Spleen (tissue), 11 donors: ENCODE results near the gene GIT1. TPM values are rescaled to one million over a fixed set of nuclear protein-coding genes. Genes with fewer than 3 reads are reported as not detected.
A peak's percentile ranks its signal among the peaks of the same experiment; 100 is the strongest.

Experiments
- DNase-seq: peaks from one replicate; pipeline ENCODE4 v3.0.0-alpha.2; 2020
- H3K27ac ChIP-seq, 8 donors: fragments of 200-600 bp; sonication (generic) in 7 of 8; 1 replicate in 4 of 8; 2 replicates in 4 of 8; pipeline versions ENCODE4 v1.5.0 to v1.8.0; 2016 to 2021; ENCODE audit warnings: inconsistent platforms in 4 of 8, mild to moderate bottlenecking in 4 of 8, moderate library complexity in 1 of 8
- H3K27me3 ChIP-seq, 7 donors: fragments of 200-600 bp; sonication (generic) in 6 of 7; replicated peaks in 1 of 7; 1 replicate in 4 of 7; 2 replicates in 3 of 7; pipeline versions ENCODE4 v1.5.0 to v1.8.0; 2016 to 2021; ENCODE audit warnings: inconsistent platforms in 3 of 7, mild to moderate bottlenecking in 1 of 7
- H3K36me3 ChIP-seq, 6 donors: fragments of 200-600 bp; sonication (generic) in 5 of 6; 1 replicate in 4 of 6; 2 replicates in 2 of 6; pipeline versions ENCODE4 v1.5.0 to v1.8.0; 2016 to 2021; ENCODE audit warnings: inconsistent platforms in 2 of 6
- H3K4me1 ChIP-seq, 6 donors: fragments of 200-600 bp; sonication (generic) in 5 of 6; 1 replicate in 3 of 6; 2 replicates in 3 of 6; pipeline versions ENCODE4 v1.5.0 to v1.8.0; 2016 to 2021; ENCODE audit warnings: inconsistent platforms in 3 of 6
- H3K4me3 ChIP-seq, 8 donors: fragments of 200-600 bp; sonication (generic) in 7 of 8; 1 replicate in 4 of 8; 2 replicates in 4 of 8; pipeline versions ENCODE4 v1.5.0 to v1.8.0; 2016 to 2021; ENCODE audit warnings: inconsistent platforms in 4 of 8, mild to moderate bottlenecking in 4 of 8, moderate library complexity in 2 of 8
- H3K9me3 ChIP-seq, 8 donors: fragments of 200-600 bp; sonication (generic) in 7 of 8; 1 replicate in 4 of 8; 2 replicates in 4 of 8; pipeline versions ENCODE4 v1.5.0 to v1.8.0; 2016 to 2021; ENCODE audit warnings: inconsistent platforms in 4 of 8
- POLR2A ChIP-seq, 3 donors: fragments of 450-650 bp; IDR thresholded peaks; one replicate each; pipeline ENCODE4 v1.5.1; 2017; ENCODE audit warnings: antibody characterized with exemption in 3 of 3, mild to moderate bottlenecking in 1 of 3
- POLR2AphosphoS5 ChIP-seq, 3 donors: sonication (generic); formaldehyde crosslinking; IDR thresholded peaks; one replicate each; pipeline ENCODE4 v1.5.1; 2017; ENCODE audit warnings: antibody characterized with exemption in 3 of 3
- WGBS, 5 donors: extraction: QIAGEN DNeasy Blood & Tissue Kit in 3 of 5; methylation state at CpG; one replicate each; pipeline versions ENCODE4 v1.1.5 to v1.1.7; 2013 to 2018; 5-methylcytosine and 5-hydroxymethylcytosine counted together
- intact Hi-C: fragments of 100-400 bp; cut with DNase I; formaldehyde crosslinking; loops from one replicate; pipeline ENCODE4 v1.15.0; 2023; ENCODE audit warnings: low total_unique reads
- polyA plus RNA-seq, 3 donors: library from polyadenylated mRNA; stranded (reverse); fragments of 200-250 nt; gene quantifications; one replicate each; pipeline ENCODE4 v1.2.1, GENCODE V29; 2013
- total RNA-seq, 7 donors: library from RNA; depleted of rRNA in 3 of 7; stranded (reverse); fragments of >200 nt in 3 of 7; fragmentation: NEBNext Ultra II Directional in 4 of 7; extraction: Animal tissue kit (Norgen Biotek cat#: 25700) in 4 of 7; gene quantifications; one replicate each; pipeline versions ENCODE4 v1.1.0 to v1.2.1, GENCODE V29; 2016 to 2021
- TF ChIP-seq, protein P1 (sequence below), 11 experiments: fragments of 200-600 bp in 7 of 11; fragments of 450-650 bp in 4 of 11; sonication (generic) in 4 of 11; IDR thresholded peaks in 8 of 11; conservative IDR thresholded peaks in 3 of 11; 1 replicate in 7 of 11; 2 replicates in 4 of 11; pipeline versions ENCODE4 v1.4.0 to v1.8.0; 2016 to 2021; ENCODE audit warnings: antibody characterized with exemption in 11 of 11, inconsistent platforms in 4 of 11, mild to moderate bottlenecking in 1 of 11
- donor health status: healthy with polysubstance abuse.
- donor health status: DM: no; HTN: no; CAD: no; lungs with moderate emphysema.
- donor health status: DM: no; HTN: no; CAD: no.
- donor health status: Bipolar disorder and iron deficiency.
- donor health status: healthy.
- donor health status: DM: no; HTN: no; CAD: no.
- donor health status: DM: yes; HTN: yes; CAD: no.

The GIT1 gene
- total and polyA plus RNA-seq, 10 donors = 20.4 to 64.7 (median 46.0) TPM

DNA sequence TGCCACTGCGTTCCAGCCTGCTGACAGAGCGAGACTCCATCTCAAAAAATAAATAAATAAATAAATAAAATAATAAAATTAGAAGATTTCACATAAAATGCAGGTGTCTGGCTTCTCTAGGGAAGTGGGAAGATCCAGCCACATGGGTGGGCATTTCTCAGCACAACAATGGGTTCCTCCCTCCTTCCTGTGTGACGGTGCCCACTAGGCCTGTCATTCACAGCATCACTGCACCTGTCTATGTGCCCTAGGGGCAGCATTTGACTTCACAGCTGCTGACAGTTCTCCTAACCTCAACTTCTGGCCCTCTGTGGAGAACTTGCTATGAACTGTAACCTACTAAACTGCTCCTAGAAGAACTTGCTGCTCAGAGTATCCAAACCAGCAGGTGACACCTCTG, 25.6 kb downstream of the GIT1 start:
- TF ChIP-seq POLR2AphosphoS5 (IDR thresholded peaks at IDR 0.05) (peak in 1 of 3 donors; percentile 82), POLR2A (IDR thresholded peaks at IDR 0.05) (no peak)
- TF ChIP-seq, protein P1, sequence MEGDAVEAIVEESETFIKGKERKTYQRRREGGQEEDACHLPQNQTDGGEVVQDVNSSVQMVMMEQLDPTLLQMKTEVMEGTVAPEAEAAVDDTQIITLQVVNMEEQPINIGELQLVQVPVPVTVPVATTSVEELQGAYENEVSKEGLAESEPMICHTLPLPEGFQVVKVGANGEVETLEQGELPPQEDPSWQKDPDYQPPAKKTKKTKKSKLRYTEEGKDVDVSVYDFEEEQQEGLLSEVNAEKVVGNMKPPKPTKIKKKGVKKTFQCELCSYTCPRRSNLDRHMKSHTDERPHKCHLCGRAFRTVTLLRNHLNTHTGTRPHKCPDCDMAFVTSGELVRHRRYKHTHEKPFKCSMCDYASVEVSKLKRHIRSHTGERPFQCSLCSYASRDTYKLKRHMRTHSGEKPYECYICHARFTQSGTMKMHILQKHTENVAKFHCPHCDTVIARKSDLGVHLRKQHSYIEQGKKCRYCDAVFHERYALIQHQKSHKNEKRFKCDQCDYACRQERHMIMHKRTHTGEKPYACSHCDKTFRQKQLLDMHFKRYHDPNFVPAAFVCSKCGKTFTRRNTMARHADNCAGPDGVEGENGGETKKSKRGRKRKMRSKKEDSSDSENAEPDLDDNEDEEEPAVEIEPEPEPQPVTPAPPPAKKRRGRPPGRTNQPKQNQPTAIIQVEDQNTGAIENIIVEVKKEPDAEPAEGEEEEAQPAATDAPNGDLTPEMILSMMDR (IDR thresholded peaks at IDR 0.05 in 8 of 11, conservative IDR thresholded peaks at IDR 0.05 in 3 of 11) = peak in 3 of 11 experiments; percentile 19 to 28 (median 20)
- intact Hi-C loops = no loop called here
- peak; percentile 76 for DNase-seq
- Histone ChIP-seq H3K27ac (peak overlapping the region in 4 of 8 donors; percentile 23 to 91 (median 79)), H3K27me3 (peaks cover 0 to 3% (median 0%) of the 10 kb centered on the region in 7 donors), H3K4me1 (peaks cover 34 to 95% (median 85%) of the 10 kb centered on the region in 6 donors), H3K9me3 (no peaks in the 10 kb centered on the region), H3K36me3 (peaks cover 0 to 13% (median 0%) of the 10 kb centered on the region in 6 donors), H3K4me3 (no peak overlapping the region)
- 77 to 89% (median 87%) methylated on average over 3 of the region's 3 CpGs for WGBS, 5 donors

DNA sequence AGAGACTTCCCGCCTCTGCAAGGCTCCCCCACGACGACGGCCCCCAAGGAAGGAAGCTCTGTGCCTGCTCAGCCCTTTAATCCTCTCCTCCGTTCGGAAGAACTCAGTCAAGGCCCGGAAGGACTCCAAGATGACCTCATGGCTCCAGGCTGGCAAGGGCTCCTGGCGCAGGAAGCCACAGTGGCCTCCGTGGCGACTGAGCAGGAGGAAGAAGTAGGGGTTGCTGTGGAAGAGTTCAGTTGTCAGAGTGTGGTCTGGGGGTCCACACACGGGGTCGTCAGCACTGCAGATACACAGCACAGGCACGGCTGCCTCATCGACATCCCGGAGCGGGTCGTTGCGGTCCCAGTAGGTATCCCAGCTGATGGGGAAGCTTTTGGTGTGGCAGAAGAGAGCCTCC, 26.8 kb downstream of the GIT1 start:
- peaks cover 0 to 3% (median 0%) of the 10 kb centered on the region in 7 donors for H3K27me3 ChIP-seq
- no peak overlapping the region for H3K4me3 ChIP-seq
- no peaks in the 10 kb centered on the region for H3K9me3 ChIP-seq
- peaks cover 0 to 13% (median 0%) of the 10 kb centered on the region in 6 donors for H3K36me3 ChIP-seq
- DNase-seq = peak; percentile 76
- intact Hi-C loops = no loop called here
- WGBS, 5 donors = 61 to 77% (median 72%) methylated on average over 16 to 18 of the region's 18 CpGs
- TF ChIP-seq POLR2A (IDR thresholded peaks at IDR 0.05) = no peak
- TF ChIP-seq, protein P1 (IDR thresholded peaks at IDR 0.05 in 8 of 11, conservative IDR thresholded peaks at IDR 0.05 in 3 of 11) = no peak
- peak in 1 of 3 donors; percentile 19 for TF ChIP-seq POLR2AphosphoS5 (IDR thresholded peaks at IDR 0.05)
- peak overlapping the region in 4 of 8 donors; percentile 55 to 91 (median 79) for H3K27ac ChIP-seq
- peaks cover 34 to 98% (median 83%) of the 10 kb centered on the region in 6 donors for H3K4me1 ChIP-seq

DNA sequence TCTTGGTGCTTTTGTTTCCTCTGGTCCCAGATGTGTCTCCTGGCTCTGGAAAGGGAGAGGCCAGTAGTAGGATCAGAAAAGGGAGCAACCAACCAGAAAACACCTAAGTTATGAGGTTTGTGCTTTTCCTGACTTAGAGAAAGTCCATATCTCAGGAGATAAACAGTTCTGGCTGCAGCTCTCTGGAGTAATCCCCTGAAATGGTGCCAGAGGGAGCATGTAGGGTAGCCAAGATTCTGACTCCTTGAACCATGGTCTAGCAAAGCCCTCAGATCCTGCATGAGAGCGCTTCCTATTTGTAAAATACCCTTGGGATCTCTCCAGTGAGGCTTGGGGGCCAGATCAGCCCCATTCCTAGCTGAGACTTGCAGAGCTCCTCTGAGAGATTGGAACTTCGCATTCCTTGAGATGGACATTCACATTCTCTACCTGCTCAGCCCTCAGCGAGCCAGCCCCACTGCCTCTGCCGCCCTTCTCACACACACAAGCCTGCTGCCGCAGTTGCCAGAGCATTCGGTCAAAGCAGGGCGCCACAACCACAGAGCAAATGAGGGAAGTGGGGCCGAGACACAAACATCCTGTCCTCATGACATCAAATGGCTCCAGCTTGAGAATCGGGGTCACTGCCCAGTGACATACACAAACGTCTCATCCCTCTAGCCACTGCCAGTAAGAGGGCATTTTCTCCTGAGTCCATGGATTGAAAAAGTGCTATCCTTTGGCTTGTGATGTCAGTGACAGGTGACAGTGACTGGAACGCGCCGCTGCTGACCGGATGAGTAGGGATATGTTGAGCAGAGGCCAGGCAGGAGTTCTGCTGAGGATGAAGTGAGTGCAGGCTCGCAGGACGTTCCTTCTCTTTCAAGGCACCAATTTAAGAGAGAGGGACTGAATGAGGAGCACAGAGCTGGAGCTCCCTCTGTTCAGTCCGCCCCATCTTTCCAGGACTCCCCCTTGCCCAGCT, 27.6 kb downstream of the GIT1 start:
- Histone ChIP-seq H3K27ac (peak overlapping the region; percentile 2 to 91 (median 52)), H3K36me3 (peaks cover 0 to 13% (median 0%) of the 10 kb centered on the region in 6 donors), H3K4me1 (peaks cover 34 to 99% (median 81%) of the 10 kb centered on the region in 6 donors), H3K27me3 (peaks cover 0 to 3% (median 0%) of the 10 kb centered on the region in 7 donors), H3K4me3 (peak overlapping the region in 1 of 8 donors; percentile 27), H3K9me3 (no peaks in the 10 kb centered on the region)
- peak; percentile 91 for DNase-seq
- WGBS, 5 donors = 48 to 53% (median 50%) methylated on average over 16 to 17 of the region's 17 CpGs
- TF ChIP-seq POLR2A (IDR thresholded peaks at IDR 0.05) (peak in 2 of 3 donors; percentile 8 to 21), POLR2AphosphoS5 (IDR thresholded peaks at IDR 0.05) (peak; percentile 81 to 84 (median 82))
- TF ChIP-seq, protein P1 (IDR thresholded peaks at IDR 0.05 in 8 of 11, conservative IDR thresholded peaks at IDR 0.05 in 3 of 11) = no peak
- intact Hi-C loops = no loop called here

DNA sequence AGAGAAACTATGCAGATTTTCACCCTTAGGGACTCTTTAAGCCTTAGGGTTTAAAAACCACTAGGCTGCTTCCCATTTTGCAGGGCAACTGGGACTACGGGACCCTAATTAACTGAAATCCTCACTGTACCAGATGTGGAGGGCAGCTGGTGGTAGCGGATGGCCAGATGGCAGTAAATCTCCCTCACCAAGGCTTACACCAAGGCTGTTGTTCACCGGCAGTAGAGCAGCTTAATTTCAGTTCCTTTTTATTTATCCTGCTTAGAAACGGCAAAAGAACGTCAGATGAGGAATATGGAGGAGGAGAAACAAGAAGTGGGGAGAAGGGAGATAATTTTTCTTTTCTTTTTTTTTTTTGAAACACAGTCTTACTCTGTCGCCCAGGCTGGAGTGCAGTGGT, 29.1 kb downstream of the GIT1 start:
- 32 to 65% (median 43%) methylated on average over 6 of the region's 6 CpGs for WGBS, 5 donors
- peak overlapping the region in 6 of 8 donors; percentile 2 to 91 (median 62) for H3K27ac ChIP-seq
- peaks cover 0 to 13% (median 0%) of the 10 kb centered on the region in 6 donors for H3K36me3 ChIP-seq
- DNase-seq = peak; percentile 54
- peak overlapping the region in 1 of 8 donors; percentile 28 for H3K4me3 ChIP-seq
- H3K27me3 ChIP-seq = no peaks in the 10 kb centered on the region
- no peaks in the 10 kb centered on the region for H3K9me3 ChIP-seq
- intact Hi-C loops = no loop called here
- peaks cover 27 to 87% (median 67%) of the 10 kb centered on the region in 6 donors for H3K4me1 ChIP-seq
- peak in 1 of 3 donors; percentile 38 for TF ChIP-seq POLR2AphosphoS5 (IDR thresholded peaks at IDR 0.05)
- no peak for TF ChIP-seq POLR2A (IDR thresholded peaks at IDR 0.05)
